ENCODE results near the gene KCTD15.

KCTD15 gene

GRCh38 chr19:33862981-33863380 is 66.3 kb downstream of the KCTD15 start:
- DNase-seq, result no peak

- no peak for DNase-seq
Observed at GRCh38 chr19:33863436-33863835, 66.8 kb downstream of the KCTD15 start.

GRCh38 chr19:33864311-33864850 is 67.7 kb downstream of the KCTD15 start:
- DNase-seq, result no peak

GRCh38 chr19:33865306-33865705 is 68.6 kb downstream of the KCTD15 start:
- no peak for DNase-seq
